GM19239 (cell line): ENCODE data around the gene UAP1.
"Not testable (repeated sequence)": the region's sequence is repeated elsewhere in the genome, so short reads cannot be mapped to it uniquely, and the experiment has no call there.

Experiments
- DNase-seq: peaks from one replicate; pipeline ENCODE4 v3.0.0; 2011; ENCODE audit warnings: low spot score; ENCODE audit not compliant: insufficient read length
- FAIRE-seq: peaks from 2 replicates; lab custom pipeline; 2011; peaks lifted over from hg19 to GRCh38; lab: Jason Lieb, UNC

The UAP1 gene

DNA sequence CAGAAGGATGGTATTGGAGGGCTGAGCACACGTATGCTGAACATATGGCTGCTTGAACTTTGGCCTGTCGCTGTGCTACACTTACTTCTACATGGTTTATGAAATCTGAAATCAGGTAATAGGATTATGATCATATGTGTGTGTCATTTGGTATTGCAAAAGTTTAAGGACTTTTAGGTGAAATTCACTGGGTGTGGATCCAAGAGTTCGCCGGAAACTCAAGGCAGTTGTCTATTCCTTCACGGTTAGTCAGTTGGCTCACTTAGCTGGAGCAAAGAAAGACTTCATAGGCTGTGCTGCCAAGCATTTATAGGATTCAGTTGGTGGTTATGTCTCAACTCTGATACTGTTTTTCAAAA is 927 bp downstream of the UAP1 start:
- no peak for DNase-seq
- no peak for FAIRE-seq

- FAIRE-seq (no peak), DNase-seq (no peak)
Measured at GRCh38 chr1:162564762-162565218, 3.3 kb downstream of the UAP1 start.

DNA sequence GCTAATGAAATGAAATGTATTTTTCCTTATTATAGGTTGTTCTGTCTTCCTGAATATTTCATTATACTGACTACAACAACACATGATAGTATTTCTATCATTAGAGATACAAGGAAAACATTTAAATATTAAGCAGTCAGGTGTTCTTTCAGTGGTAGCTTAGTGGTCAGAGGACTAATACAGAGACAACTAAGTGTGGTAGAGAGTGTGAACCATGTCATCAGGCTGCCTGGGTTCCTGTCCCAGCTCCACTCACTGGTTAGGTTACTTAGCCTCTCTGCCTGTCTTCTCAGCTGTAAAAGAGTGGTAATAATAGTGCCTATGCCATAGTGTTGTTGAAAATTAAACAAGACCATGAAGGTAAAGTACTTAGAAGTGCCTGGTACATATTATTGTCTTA is 3.9 kb downstream of the UAP1 start:
- DNase-seq (no peak), FAIRE-seq (peak; percentile 4)

GRCh38 chr1:162566870-162567269 is 5.3 kb downstream of the UAP1 start:
- FAIRE-seq: no peak

GRCh38 chr1:162568802-162569201 is 7.3 kb downstream of the UAP1 start:
- no peak for FAIRE-seq
- no peak for DNase-seq

More at GRCh38 chr1:162566870-162567269, 5.3 kb downstream of the UAP1 start:
- no peak for DNase-seq

DNA sequence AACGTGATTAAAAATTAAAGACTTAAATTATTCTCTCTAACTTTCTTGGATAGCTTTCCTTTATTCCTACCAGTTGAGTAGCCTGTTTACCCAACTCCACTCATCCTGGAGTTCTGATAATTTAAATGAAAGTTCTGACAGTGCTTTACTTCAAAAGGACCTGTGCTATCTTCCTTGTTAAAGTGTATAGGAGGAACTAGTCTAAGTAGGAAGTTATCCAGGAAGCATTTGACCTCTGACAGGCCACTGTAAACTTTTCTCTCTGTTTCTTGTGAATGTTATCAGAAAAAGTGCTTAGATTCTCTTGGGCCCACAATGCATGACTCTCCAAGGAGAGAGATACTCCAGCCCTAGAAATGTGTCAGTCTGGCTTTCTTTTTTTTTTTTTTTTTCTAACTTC is 9.2 kb downstream of the UAP1 start:
- no peak for FAIRE-seq
- no peak for DNase-seq

- DNase-seq, FAIRE-seq: not testable (repeated sequence)
Measured at GRCh38 chr1:162571121-162571520, 9.6 kb downstream of the UAP1 start.

DNA sequence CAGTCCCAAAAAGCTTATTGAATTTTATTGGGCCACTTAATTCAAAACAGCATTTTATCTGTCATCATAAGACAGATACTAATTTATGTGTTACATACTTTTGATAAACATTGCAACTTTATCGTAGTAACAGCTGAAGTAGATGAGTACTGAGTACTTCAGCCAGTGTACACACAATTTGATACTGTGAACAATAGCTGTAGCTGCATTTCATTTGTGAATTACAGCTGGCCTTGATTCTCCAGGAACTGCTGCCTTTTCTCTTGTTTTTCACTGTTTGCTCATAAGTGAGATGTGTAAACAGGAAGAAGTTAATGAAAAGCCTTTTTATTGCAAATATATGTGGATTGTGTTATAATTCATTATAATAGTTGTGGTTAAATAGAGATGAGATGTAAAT is 10.2 kb downstream of the UAP1 start:
- DNase-seq (no peak), FAIRE-seq (peak; percentile 71)

DNA sequence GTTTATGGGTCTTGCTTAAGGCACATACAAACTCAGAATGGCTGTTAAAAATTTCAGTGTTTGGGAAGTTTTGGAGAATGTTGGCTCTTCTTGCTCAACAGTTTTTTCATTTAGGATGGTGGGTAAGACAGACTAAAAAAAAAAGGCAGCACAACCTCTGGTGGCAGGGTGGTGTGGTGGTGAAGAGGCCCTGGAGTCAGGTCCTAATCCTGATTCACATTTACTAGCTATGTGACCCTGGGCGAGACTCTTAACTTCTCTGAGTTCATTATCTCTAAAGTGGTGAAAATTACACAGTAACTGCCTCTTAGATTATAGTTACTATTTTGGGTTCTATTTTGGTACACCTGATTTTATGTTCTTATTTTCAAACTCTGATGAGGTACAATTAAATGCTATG is 11.6 kb downstream of the UAP1 start:
- DNase-seq (no peak), FAIRE-seq (no peak)

- DNase-seq: no peak
- FAIRE-seq: no peak
Measured at GRCh38 chr1:162578071-162578700, 16.7 kb downstream of the UAP1 start.

DNA sequence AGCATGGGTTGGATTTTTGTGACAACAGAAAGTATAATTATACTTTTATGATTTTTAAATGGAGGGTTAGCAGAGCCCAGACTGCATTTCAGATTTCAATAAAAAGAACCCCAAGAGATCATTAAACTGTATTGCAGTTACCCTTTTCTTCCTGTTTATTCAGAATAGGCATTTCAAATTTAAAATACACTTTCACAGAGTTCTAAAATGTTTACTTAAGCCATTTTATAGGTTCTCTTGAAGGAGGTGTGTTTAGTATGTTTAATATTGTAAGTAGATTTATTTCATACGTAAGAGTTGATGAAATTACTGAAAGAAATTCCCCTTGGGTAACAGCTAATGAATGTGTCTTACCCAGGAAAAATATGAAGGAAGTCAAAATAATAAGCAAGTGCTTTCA is 17.4 kb downstream of the UAP1 start:
- DNase-seq (no peak), FAIRE-seq (no peak)

DNA sequence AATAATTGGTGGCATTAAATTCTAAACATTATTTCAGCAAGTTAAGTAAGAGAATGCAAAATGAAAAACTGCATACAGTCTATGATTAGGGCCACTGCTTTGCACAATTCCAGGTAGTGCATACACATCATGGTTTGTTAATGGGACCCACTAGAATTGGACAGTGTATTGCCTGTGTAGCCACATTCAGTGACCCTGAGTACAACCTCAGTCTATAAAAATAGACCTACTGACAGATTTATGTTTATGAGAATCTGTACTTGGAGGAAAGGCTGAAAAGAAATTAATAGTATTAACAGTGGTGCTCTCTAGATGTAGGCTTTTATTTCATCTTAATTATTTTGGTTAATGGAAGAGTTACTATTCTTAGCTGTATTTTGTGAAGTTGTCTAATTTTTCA is 18.8 kb downstream of the UAP1 start:
- FAIRE-seq (no peak), DNase-seq (no peak)

DNA sequence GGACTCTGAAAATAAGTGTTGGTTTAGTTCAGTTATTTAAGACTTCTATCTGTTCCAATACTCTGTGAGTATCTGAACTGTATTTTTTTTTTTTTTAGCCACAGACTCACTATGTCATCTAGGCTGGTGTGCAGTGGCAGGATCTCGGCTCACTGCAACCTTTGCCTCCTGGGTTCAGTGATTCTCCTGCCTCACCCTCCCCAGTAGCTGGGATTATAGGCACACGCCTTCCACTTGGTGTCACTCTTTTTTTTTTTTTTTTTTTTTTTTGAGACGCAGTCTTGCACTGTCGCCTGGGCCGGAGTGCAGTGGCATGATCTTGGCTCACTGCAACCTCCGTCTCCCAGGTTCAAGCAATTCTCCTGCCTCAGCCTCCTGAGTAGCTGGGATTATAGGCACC is 21.4 kb downstream of the UAP1 start:
- not testable (repeated sequence) for DNase-seq, FAIRE-seq

- not testable (repeated sequence) for FAIRE-seq, DNase-seq
Measured at GRCh38 chr1:162585101-162585500, 23.6 kb downstream of the UAP1 start.

DNA sequence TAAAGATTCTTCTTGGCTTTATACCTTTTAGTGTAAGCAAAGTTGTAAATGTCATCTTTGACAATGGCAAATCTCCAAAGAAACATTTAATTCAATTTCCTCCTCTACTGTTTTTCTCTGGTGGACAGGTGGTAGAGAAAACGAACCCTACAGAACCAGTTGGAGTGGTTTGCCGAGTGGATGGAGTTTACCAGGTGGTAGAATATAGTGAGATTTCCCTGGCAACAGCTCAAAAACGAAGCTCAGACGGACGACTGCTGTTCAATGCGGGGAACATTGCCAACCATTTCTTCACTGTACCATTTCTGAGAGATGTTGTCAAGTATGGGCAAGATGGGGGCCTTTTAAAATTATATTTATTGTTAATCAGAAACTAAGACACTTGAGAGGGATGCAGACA is 25.8 kb downstream of the UAP1 start:
- peak; percentile 23 for FAIRE-seq

GRCh38 chr1:162587761-162588260 is 26.3 kb downstream of the UAP1 start:
- FAIRE-seq: no peak
- DNase-seq: no peak

More for the DNA sequence above, 25.8 kb downstream of the UAP1 start:
- DNase-seq: no peak

DNA sequence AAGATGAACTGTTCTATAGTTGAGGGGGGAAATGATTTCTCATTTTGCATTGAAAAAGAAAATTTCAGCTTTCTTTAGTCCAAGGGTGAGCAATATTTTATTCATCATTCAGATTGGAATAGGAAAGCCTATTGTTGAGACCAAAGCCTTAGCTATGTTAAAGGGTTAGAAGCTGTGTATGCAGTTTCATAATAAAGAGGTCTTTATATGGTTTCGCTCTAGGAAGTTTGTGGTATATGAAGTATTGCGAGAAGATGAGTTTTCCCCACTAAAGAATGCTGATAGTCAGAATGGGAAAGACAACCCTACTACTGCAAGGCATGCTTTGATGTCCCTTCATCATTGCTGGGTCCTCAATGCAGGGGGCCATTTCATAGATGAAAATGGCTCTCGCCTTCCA is 28.6 kb downstream of the UAP1 start:
- no peak for DNase-seq
- FAIRE-seq: no peak

- no peak for DNase-seq
- FAIRE-seq: no peak
Measured at GRCh38 chr1:162590686-162591085, 29.2 kb downstream of the UAP1 start.

DNA sequence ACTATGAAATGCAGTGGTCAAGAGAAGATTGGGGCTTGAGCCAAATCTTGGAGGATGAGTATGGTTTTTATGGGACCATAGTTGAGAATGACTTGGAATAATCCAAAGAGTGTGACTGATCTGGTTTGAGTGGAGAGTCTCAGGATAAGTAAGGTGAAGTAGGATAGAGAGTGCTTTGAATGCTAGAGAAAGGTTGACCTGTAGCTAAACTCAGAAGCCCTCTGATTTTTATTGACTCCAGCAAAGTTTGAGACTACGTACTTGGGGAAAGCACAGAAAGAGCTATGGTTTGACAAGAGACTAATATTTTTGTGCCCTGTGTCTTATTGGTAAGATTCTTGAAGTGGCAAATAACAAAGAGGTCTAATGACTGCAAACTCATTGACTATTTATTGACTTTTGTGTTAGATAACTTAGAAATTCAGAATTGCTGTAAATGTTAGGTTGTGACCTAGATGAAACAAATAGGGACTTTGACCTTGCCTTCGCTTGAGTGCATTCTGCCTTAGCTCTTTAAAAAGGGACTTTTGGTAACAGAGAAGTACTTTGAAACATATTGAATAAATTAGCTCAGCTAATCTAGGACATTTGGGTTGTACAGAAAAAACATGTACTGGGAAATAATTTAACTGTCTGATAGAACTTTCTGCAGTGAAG is 35.1 kb downstream of the UAP1 start:
- peak; percentile 58 for FAIRE-seq
- no peak for DNase-seq

DNA sequence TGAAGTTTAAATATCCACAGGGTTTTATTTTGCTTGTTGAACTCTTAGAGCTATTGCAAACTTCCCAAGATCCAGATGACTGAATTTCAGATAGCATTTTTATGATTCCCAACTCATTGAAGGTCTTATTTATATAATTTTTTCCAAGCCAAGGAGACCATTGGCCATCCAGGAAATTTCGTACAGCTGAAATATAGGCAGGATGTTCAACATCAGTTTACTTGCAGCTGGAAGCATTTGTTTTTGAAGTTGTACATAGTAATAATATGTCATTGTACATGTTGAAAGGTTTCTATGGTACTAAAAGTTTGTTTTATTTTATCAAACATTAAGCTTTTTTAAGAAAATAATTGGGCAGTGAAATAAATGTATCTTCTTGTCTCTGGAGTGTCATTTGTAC is 37.9 kb downstream of the UAP1 start:
- DNase-seq: no peak
- FAIRE-seq: no peak

GRCh38 chr1:162603117-162603516 is 41.6 kb downstream of the UAP1 start:
- not testable (repeated sequence) for FAIRE-seq, DNase-seq
